Right lobe of liver (tissue), 6 donors: Measurements from ENCODE around the gene CFI. TPM values are rescaled to one million over a fixed set of nuclear protein-coding genes. Genes with fewer than 3 reads are reported as not detected.
A peak's percentile ranks its signal among the peaks of the same experiment; 100 is the strongest.

Source experiments
- ATAC-seq, 4 donors: fragments of 200-7000 bp; cut with Tn5 transposase; one replicate each; pipeline ENCODE4 v1.9.1; 2020; ENCODE audit warnings: mild to moderate bottlenecking in 4 of 4, moderate library complexity in 4 of 4
- DNase-seq, 3 donors: peaks; one replicate each; pipeline ENCODE4 v3.0.0-alpha.2; 2020
- H3K27ac ChIP-seq, 3 donors: fragments of 200-600 bp; one replicate each; pipeline ENCODE4 v1.8.0; 2022
- H3K27me3 ChIP-seq, 2 donors: fragments of 200-600 bp; one replicate each; pipeline ENCODE4 v1.8.0; 2022
- H3K36me3 ChIP-seq, 4 donors: fragments of 200-600 bp; sonication (generic) in 1 of 4; one replicate each; pipeline versions ENCODE4 v1.5.1 to v1.8.0; 2017 to 2022; ENCODE audit warnings: control low read depth in 1 of 4
- H3K4me1 ChIP-seq, 4 donors: fragments of 200-600 bp; sonication (generic) in 1 of 4; one replicate each; pipeline versions ENCODE4 v1.5.1 to v1.8.0; 2017 to 2022; ENCODE audit warnings: control low read depth in 1 of 4
- H3K4me3 ChIP-seq, 3 donors: fragments of 200-600 bp; one replicate each; pipeline ENCODE4 v1.8.0; 2022
- H3K9me3 ChIP-seq, 4 donors: fragments of 200-600 bp; sonication (generic) in 1 of 4; one replicate each; pipeline versions ENCODE4 v1.5.1 to v1.8.0; 2017 to 2022; ENCODE audit warnings: control low read depth in 1 of 4
- CTCF ChIP-seq, 4 donors: fragments of 200-600 bp in 3 of 4; fragments of 450-650 bp in 1 of 4; IDR thresholded peaks; one replicate each; pipeline versions ENCODE4 v1.5.1 to v1.8.0; 2016 to 2022; ENCODE audit warnings: antibody characterized with exemption in 4 of 4, mild to moderate bottlenecking in 2 of 4
- POLR2A ChIP-seq: fragments of 450-650 bp; IDR thresholded peaks from one replicate; pipeline ENCODE4 v1.6.1; 2017; ENCODE audit warnings: antibody characterized with exemption, mild to moderate bottlenecking
- WGBS: methylation state at CpG from one replicate; pipeline ENCODE4 v1.1.6; 2018; ENCODE audit warnings: low coverage, low lambda C conversion rate; ENCODE audit not compliant: insufficient coverage; ENCODE audit errors: missing lambda C conversion rate; 5-methylcytosine and 5-hydroxymethylcytosine counted together
- intact Hi-C, 2 donors: fragments of 100-400 bp; cut with DNase I; formaldehyde crosslinking; loops; one replicate each; pipeline versions ENCODE4 v1.11.2 to v1.14.1; 2022
- total RNA-seq, 6 experiments: library from RNA; depleted of rRNA in 2 of 6; stranded (reverse); fragments of >200 nt in 2 of 6; fragmentation: NEBNext Ultra II Directional in 3 of 6; extraction: Animal tissue kit (Norgen Biotek cat#: 25700) in 3 of 6; gene quantifications; one replicate each; pipeline versions ENCODE4 v1.1.0 to v1.2.4, GENCODE V29; 2016 to 2023
- donor health status: DM: no; HTN: yes; CAD: no.
- donor health status: DM: no; HTN: no; CAD: no.
- donor health status: DM: no; HTN: no; CAD: no.
- donor health status: DM: no; HTN: yes; CAD: no.
- donor health status: DM: no; HTN: yes; CAD: no.

Gene CFI
- total RNA-seq, 6 experiments from 2014 or later: 316 to 610 (median 469) TPM

GRCh38 chr4:109809655-109810054 is 7.9 kb upstream of the CFI start:
- no peak overlapping the region for H3K27ac ChIP-seq

GRCh38 chr4:109803924-109804571 is 2.2 kb upstream of the CFI start:
- H3K27ac ChIP-seq: no peak overlapping the region
- intact Hi-C loops: no loop called here
- TF ChIP-seq POLR2A (no peak), CTCF (IDR thresholded peaks at IDR 0.05) (peak; percentile 53 to 67 (median 61))
- no peak for DNase-seq
- H3K4me3 ChIP-seq: no peak overlapping the region
- peak; percentile 60 to 75 (median 62) for ATAC-seq
- H3K4me1 ChIP-seq: peaks cover 0 to 19% (median 8%) of the 10 kb centered on the region in 4 donors
- H3K36me3 ChIP-seq: no peaks in the 10 kb centered on the region
- no peaks in the 10 kb centered on the region for H3K27me3 ChIP-seq
- 7% methylated on average over 2 of the region's 4 CpGs for WGBS
- no peaks in the 10 kb centered on the region for H3K9me3 ChIP-seq

More at GRCh38 chr4:109809655-109810054, 7.9 kb upstream of the CFI start:
- Histone ChIP-seq H3K4me1 (no peaks in the 10 kb centered on the region), H3K36me3 (no peaks in the 10 kb centered on the region), H3K9me3 (no peaks in the 10 kb centered on the region), H3K27me3 (no peaks in the 10 kb centered on the region), H3K4me3 (no peak overlapping the region)
- ATAC-seq: no peak
- no peak for DNase-seq
- 77% methylated on average over 2 of the region's 2 CpGs for WGBS
- intact Hi-C loops: loop anchor here in 1 of 2 donors (10.0 kb wide), 1 partner anchor 115 kb away; no protein-coding TSS in a partner anchor
- TF ChIP-seq POLR2A: no peak
- TF ChIP-seq CTCF (IDR thresholded peaks at IDR 0.05): no peak

- 10% methylated on average over 4 of the region's 4 CpGs for WGBS
- TF ChIP-seq CTCF (IDR thresholded peaks at IDR 0.05) (no peak), POLR2A (no peak)
- no peak for DNase-seq
- Histone ChIP-seq H3K27ac (peak overlapping the region; percentile 32 to 73 (median 55)), H3K36me3 (no peaks in the 10 kb centered on the region), H3K9me3 (no peaks in the 10 kb centered on the region), H3K4me3 (peak overlapping the region; percentile 34 to 57 (median 56)), H3K27me3 (no peaks in the 10 kb centered on the region), H3K4me1 (peaks cover 0 to 29% (median 8%) of the 10 kb centered on the region in 4 donors)
- peak; percentile 28 to 52 (median 44) for ATAC-seq
- intact Hi-C loops: no loop called here
Measured at GRCh38 chr4:109801099-109801789, 555 bp downstream of the CFI start.

- H3K4me1 ChIP-seq: peaks cover 0 to 29% (median 8%) of the 10 kb centered on the region in 4 donors
- no peak for DNase-seq
Measured at GRCh38 chr4:109798866-109799265, 2.9 kb downstream of the CFI start.

More at GRCh38 chr4:109798866-109799265, 2.9 kb downstream of the CFI start:
- Histone ChIP-seq H3K27ac (no peak overlapping the region), H3K27me3 (no peaks in the 10 kb centered on the region), H3K36me3 (no peaks in the 10 kb centered on the region), H3K9me3 (no peaks in the 10 kb centered on the region), H3K4me3 (peak overlapping the region in 2 of 3 donors; percentile 56 to 57)
- peak; percentile 8 to 29 (median 26) for ATAC-seq
- intact Hi-C loops: no loop called here
- TF ChIP-seq POLR2A (no peak), CTCF (IDR thresholded peaks at IDR 0.05) (no peak)
